AG08396 (cell line): Measurements from ENCODE around the gene PTMA.

Experiments used
- DNase-seq: peaks from one replicate; pipeline ENCODE4 v3.0.0; 2012; ENCODE audit warnings: low spot score, mixed read lengths

PTMA gene

GRCh38 chr2:231676243-231676642 lies 32.1 kb upstream of the PTMA start:
- DNase-seq, result no peak

- peak; percentile 81 for DNase-seq
Measured at GRCh38 chr2:231677632-231678104, 30.7 kb upstream of the PTMA start.

- no peak for DNase-seq
Measured at GRCh38 chr2:231679908-231680284, 28.4 kb upstream of the PTMA start.

- DNase-seq, result no peak
Measured at GRCh38 chr2:231680285-231680991, 27.9 kb upstream of the PTMA start.

GRCh38 chr2:231680992-231681852 lies 27.1 kb upstream of the PTMA start:
- DNase-seq, result peak; percentile 98

GRCh38 chr2:231682603-231683291 lies 25.6 kb upstream of the PTMA start:
- no peak for DNase-seq

- no peak for DNase-seq
Measured at GRCh38 chr2:231683292-231684235, 24.8 kb upstream of the PTMA start.

- DNase-seq, result no peak
Measured at GRCh38 chr2:231684314-231685223, 23.8 kb upstream of the PTMA start.

- DNase-seq, result no peak
Measured at GRCh38 chr2:231685349-231686191, 22.8 kb upstream of the PTMA start.

- no peak for DNase-seq
Measured at GRCh38 chr2:231686192-231687100, 21.9 kb upstream of the PTMA start.

GRCh38 chr2:231687133-231687852 lies 21.0 kb upstream of the PTMA start:
- DNase-seq, result peak; percentile 68

- no peak for DNase-seq
Measured at GRCh38 chr2:231687961-231688360, 20.4 kb upstream of the PTMA start.

- DNase-seq, result no peak
Measured at GRCh38 chr2:231688719-231689118, 19.6 kb upstream of the PTMA start.

- no peak for DNase-seq
Measured at GRCh38 chr2:231689124-231689893, 19.0 kb upstream of the PTMA start.

- no peak for DNase-seq
Measured at GRCh38 chr2:231691251-231691772, 17.0 kb upstream of the PTMA start.

GRCh38 chr2:231692847-231693246 lies 15.5 kb upstream of the PTMA start:
- DNase-seq, result no peak

- no peak for DNase-seq
Measured at GRCh38 chr2:231693956-231694355, 14.4 kb upstream of the PTMA start.
